Kidney (tissue), 14 donors: ENCODE data around the gene RIN3. TPM values are rescaled to one million over a fixed set of nuclear protein-coding genes. Genes with fewer than 3 reads are reported as not detected.

ENCODE experiments used
- DNase-seq, 5 donors: peaks; one replicate each; pipeline ENCODE4 v3.0.0-alpha.2; 2013 to 2020
- FAIRE-seq: peaks from 2 replicates; lab custom pipeline; 2012; peaks lifted over from hg19 to GRCh38; lab: Jason Lieb, UNC
- H3K27ac ChIP-seq, 2 donors: one replicate each; pipeline ENCODE4 v1.7.0; 2013; ENCODE audit warnings: low read depth in 2 of 2, low read length in 2 of 2, inconsistent platforms in 1 of 2
- H3K27me3 ChIP-seq: one replicate; pipeline ENCODE4 v1.7.1; 2013; ENCODE audit warnings: low read length, inconsistent platforms; ENCODE audit not compliant: control insufficient read depth, insufficient read depth
- H3K36me3 ChIP-seq, 3 donors: one replicate each; pipeline versions ENCODE4 v1.7.0 to v1.7.1; 2013; ENCODE audit warnings: low read length in 3 of 3, control low read depth in 1 of 3, inconsistent platforms in 1 of 3; ENCODE audit not compliant: insufficient read depth in 3 of 3, control insufficient read depth in 2 of 3
- H3K4me1 ChIP-seq, 3 donors: one replicate each; pipeline versions ENCODE4 v1.7.0 to v1.7.1; 2013; ENCODE audit warnings: low read length in 3 of 3, inconsistent platforms in 1 of 3, low read depth in 1 of 3; ENCODE audit not compliant: control insufficient read depth in 2 of 3, insufficient read depth in 2 of 3
- H3K4me3 ChIP-seq, 3 donors: one replicate each; pipeline versions ENCODE4 v1.7.0 to v1.8.1; 2013; ENCODE audit warnings: low read length in 3 of 3, control low read depth in 1 of 3, inconsistent platforms in 1 of 3
- H3K9ac ChIP-seq, 3 donors: one replicate each; pipeline versions ENCODE4 v1.7.0 to v1.7.1; 2013; ENCODE audit warnings: low read length in 3 of 3, control low read depth in 1 of 3, inconsistent platforms in 1 of 3
- H3K9me3 ChIP-seq, 3 donors: one replicate each; pipeline versions ENCODE4 v1.7.0 to v1.7.1; 2013; ENCODE audit warnings: low read length in 3 of 3, control low read depth in 1 of 3, inconsistent platforms in 1 of 3; ENCODE audit not compliant: control insufficient read depth in 2 of 3, insufficient read depth in 1 of 3
- CTCF ChIP-seq: IDR thresholded peaks from 3 replicates; pipeline ENCODE4 v1.5.1; 2012; ENCODE audit warnings: mild to moderate bottlenecking, moderate library complexity, borderline replicate concordance; ENCODE audit not compliant: insufficient read depth; ENCODE audit errors: extremely low read depth
- intact Hi-C: fragments of 100-400 bp; cut with DNase I; formaldehyde crosslinking; loops from one replicate; pipeline ENCODE4 v1.11.1; 2022
- polyA plus RNA-seq: library from polyadenylated mRNA; stranded (reverse); fragments of 350-450 nt; fragmentation: Illumina TruSeq; extraction: RNeasy Lipid Tissue Mini Kit (QIAGEN cat#74804); gene quantifications from one replicate; pipeline ENCODE4 v1.2.3, GENCODE V29; 2014; ENCODE audit warnings: low read depth, low replicate concordance; ENCODE audit not compliant: insufficient read depth
- total RNA-seq: library from RNA; stranded (reverse); fragmentation: NEBNext Ultra II Directional; extraction: Animal tissue kit (Norgen Biotek cat#: 25700); gene quantifications from one replicate; pipeline ENCODE4 v1.2.1, GENCODE V29; 2021
- donor health status: control.
- donor health status: control.
- donor health status: control.
- donor health status: control.
- donor health status: control.
- donor health status: DM: yes; HTN: yes; CAD: no.
- donor health status: Normal renal cell carcinoma (clear cell type).

The RIN3 gene
- total and polyA plus RNA-seq, 2 donors from 2014 or later: 7.1 to 30.4 TPM

GRCh38 chr14:92511453-92512238 lies 1.9 kb upstream of the RIN3 start:
- no peaks in the 10 kb centered on the region for H3K36me3 ChIP-seq
- H3K4me1 ChIP-seq: peaks cover 0 to 4% (median 0%) of the 10 kb centered on the region in 3 donors

GRCh38 chr14:92512807-92513203 lies 776 bp upstream of the RIN3 start:
- intact Hi-C loops: no loop called here
- Histone ChIP-seq H3K27me3 (no peaks in the 10 kb centered on the region), H3K9me3 (no peaks in the 10 kb centered on the region), H3K27ac (no peak overlapping the region), H3K9ac (peak overlapping the region in 1 of 3 donors; percentile 51), H3K4me3 (peak overlapping the region in 2 of 3 donors; percentile 28 to 41), H3K4me1 (peaks cover 0 to 4% (median 0%) of the 10 kb centered on the region in 3 donors), H3K36me3 (no peaks in the 10 kb centered on the region)
- FAIRE-seq: no peak
- no peak for TF ChIP-seq CTCF
- DNase-seq: no peak

More at GRCh38 chr14:92511453-92512238, 1.9 kb upstream of the RIN3 start:
- no peak overlapping the region for H3K9ac ChIP-seq
- H3K4me3 ChIP-seq: no peak overlapping the region
- DNase-seq (peak in 1 of 5 donors; percentile 14), FAIRE-seq (no peak)
- no peak for TF ChIP-seq CTCF
- no peak overlapping the region for H3K27ac ChIP-seq
- H3K27me3 ChIP-seq: no peaks in the 10 kb centered on the region
- intact Hi-C loops: no loop called here
- no peaks in the 10 kb centered on the region for H3K9me3 ChIP-seq

- TF ChIP-seq CTCF: no peak
- FAIRE-seq (no peak), DNase-seq (peak; percentile 29 to 77 (median 36))
- H3K9ac ChIP-seq: peak overlapping the region in 1 of 3 donors; percentile 61
- H3K36me3 ChIP-seq: no peaks in the 10 kb centered on the region
- H3K27ac ChIP-seq: peak overlapping the region; percentile 41 to 43
- intact Hi-C loops: no loop called here
- H3K27me3 ChIP-seq: no peaks in the 10 kb centered on the region
- peak overlapping the region; percentile 41 to 65 (median 53) for H3K4me3 ChIP-seq
- H3K9me3 ChIP-seq: no peaks in the 10 kb centered on the region
- peaks cover 0 to 4% (median 0%) of the 10 kb centered on the region in 3 donors for H3K4me1 ChIP-seq
These were observed 624 bp downstream of the RIN3 start for GRCh38 chr14:92513966-92514843.
